Esophagus squamous epithelium (tissue), 4 donors: ENCODE measurements around the gene SLC25A33.

Experiments used
- POLR2A ChIP-seq, 4 donors: fragments of 450-650 bp; IDR thresholded peaks; one replicate each; pipeline ENCODE4 v1.6.1; 2017; ENCODE audit warnings: antibody characterized with exemption in 4 of 4, mild to moderate bottlenecking in 4 of 4, moderate library complexity in 3 of 4
- TF ChIP-seq, protein P1 (sequence below), 6 experiments: fragments of 450-650 bp in 4 of 6; fragments of 200-600 bp in 2 of 6; sonication (generic) in 2 of 6; IDR thresholded peaks; one replicate each; pipeline ENCODE4 v1.5.1; 2016 to 2019; ENCODE audit warnings: antibody characterized with exemption in 6 of 6, mild to moderate bottlenecking in 4 of 6, moderate library complexity in 4 of 6

- TF ChIP-seq, protein P1, sequence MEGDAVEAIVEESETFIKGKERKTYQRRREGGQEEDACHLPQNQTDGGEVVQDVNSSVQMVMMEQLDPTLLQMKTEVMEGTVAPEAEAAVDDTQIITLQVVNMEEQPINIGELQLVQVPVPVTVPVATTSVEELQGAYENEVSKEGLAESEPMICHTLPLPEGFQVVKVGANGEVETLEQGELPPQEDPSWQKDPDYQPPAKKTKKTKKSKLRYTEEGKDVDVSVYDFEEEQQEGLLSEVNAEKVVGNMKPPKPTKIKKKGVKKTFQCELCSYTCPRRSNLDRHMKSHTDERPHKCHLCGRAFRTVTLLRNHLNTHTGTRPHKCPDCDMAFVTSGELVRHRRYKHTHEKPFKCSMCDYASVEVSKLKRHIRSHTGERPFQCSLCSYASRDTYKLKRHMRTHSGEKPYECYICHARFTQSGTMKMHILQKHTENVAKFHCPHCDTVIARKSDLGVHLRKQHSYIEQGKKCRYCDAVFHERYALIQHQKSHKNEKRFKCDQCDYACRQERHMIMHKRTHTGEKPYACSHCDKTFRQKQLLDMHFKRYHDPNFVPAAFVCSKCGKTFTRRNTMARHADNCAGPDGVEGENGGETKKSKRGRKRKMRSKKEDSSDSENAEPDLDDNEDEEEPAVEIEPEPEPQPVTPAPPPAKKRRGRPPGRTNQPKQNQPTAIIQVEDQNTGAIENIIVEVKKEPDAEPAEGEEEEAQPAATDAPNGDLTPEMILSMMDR (IDR thresholded peaks at IDR 0.05), result no peak
- TF ChIP-seq POLR2A (IDR thresholded peaks at IDR 0.05), result no peak
Observed at GRCh38 chr1:9551984-9552383, 12.7 kb downstream of the SLC25A33 start.
